Activated naive CD4-positive, alpha-beta T cell treated with anti-CD3 and anti-CD28 coated beads, Interleukin-2, amount 50 U/mL, for 72 hours (primary cell): ENCODE data around the gene LRP1B. TPM values are rescaled to one million over a fixed set of nuclear protein-coding genes. Genes with fewer than 3 reads are reported as not detected.

Experiments
- ATAC-seq, 2 donors: fragments of 150-1000 bp; cut with Tn5 transposase; 2 replicates each; pipeline ENCODE4 v1.10.0; 2021; ENCODE audit warnings: mild to moderate bottlenecking in 2 of 2, moderate library complexity in 2 of 2
- DNase-seq, 2 donors: peaks; one replicate each; pipeline ENCODE4 v3.0.0; 2021 to 2022; ENCODE audit warnings: low spot score in 2 of 2
- H3K27ac Mint-ChIP-seq, 2 donors: one replicate each; pipeline ENCODE4 v1.8.0; 2022; ENCODE audit warnings: mild to moderate bottlenecking in 2 of 2, mixed read lengths in 2 of 2
- H3K36me3 Mint-ChIP-seq, 2 donors: one replicate each; pipeline ENCODE4 v1.8.0; 2022; ENCODE audit warnings: mixed read lengths in 2 of 2
- H3K9me3 Mint-ChIP-seq, 2 donors: one replicate each; pipeline ENCODE4 v1.8.0; 2022; ENCODE audit warnings: mixed read lengths in 2 of 2
- total RNA-seq, 2 donors: library from RNA; stranded (reverse); gene quantifications; one replicate each; pipeline ENCODE4 v1.2.3, GENCODE V29; 2022

The LRP1B gene
- total RNA-seq, 2 donors from 2014 or later: not detected

DNA sequence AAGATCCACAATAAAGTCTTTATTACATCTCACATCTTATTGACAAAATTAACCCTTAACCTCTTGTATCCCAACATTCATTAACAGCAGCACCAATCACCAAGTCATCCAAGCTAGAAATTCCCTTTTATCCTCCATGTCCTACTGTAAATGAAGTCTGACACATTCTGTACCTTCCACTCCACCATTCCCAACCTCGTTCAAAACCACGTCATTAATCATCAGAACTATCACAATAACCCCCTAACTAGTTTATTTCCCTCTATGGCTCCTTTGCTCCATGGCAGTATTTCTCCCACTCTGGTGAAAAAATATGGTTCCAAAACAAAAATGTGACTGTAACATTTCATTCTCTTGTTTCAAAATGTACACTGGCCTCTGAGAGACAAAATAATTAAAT lies 1626.2 kb downstream of the LRP1B start:
- H3K27ac Mint-ChIP-seq: no peak overlapping the region
- no peaks in the 10 kb centered on the region for H3K36me3 Mint-ChIP-seq
- H3K9me3 Mint-ChIP-seq: peaks cover 7 to 11% of the 10 kb centered on the region in 2 donors
- DNase-seq (no peak), ATAC-seq (no peak)

DNA sequence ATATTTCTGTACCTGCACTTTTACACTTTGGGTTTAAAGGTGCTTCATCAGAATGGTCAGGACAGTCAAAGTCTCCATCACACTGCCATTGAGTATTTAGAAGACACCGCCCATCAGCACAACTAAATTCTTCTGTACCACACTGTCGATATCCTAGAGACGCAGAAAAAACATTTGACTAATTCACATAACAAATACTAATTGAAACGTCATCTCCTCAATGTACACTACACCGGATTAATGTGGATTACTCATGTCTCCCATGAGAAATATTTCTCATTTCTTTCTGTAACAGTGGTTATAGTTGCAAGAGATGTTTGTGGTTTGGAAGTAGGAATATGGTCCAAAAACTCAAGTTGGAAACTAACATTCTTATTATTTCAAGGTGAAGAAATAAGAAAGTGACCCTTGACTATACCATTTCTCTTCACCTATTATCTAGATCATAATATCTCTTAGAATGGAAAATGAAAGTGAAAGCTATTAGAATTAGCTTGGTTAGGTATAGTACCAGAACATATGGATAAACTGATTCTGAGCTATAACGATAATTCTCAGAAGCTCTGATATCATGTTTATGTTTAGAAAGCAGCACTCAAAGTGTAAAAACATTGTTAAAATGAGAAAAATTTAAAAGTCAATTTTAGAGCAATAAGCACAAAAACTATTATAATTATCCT lies 1627.7 kb downstream of the LRP1B start:
- H3K27ac Mint-ChIP-seq: no peak overlapping the region
- ATAC-seq: no peak
- no peak for DNase-seq
- H3K36me3 Mint-ChIP-seq: no peaks in the 10 kb centered on the region
- H3K9me3 Mint-ChIP-seq: no peaks in the 10 kb centered on the region

GRCh38 chr2:140498360-140498759 lies 1632.5 kb downstream of the LRP1B start:
- Mint-ChIP-seq H3K36me3 (no peaks in the 10 kb centered on the region), H3K27ac (no peak overlapping the region), H3K9me3 (no peaks in the 10 kb centered on the region)
- DNase-seq (no peak), ATAC-seq (no peak)

GRCh38 chr2:140496714-140497113 lies 1634.1 kb downstream of the LRP1B start:
- Mint-ChIP-seq H3K36me3 (no peaks in the 10 kb centered on the region), H3K27ac (no peak overlapping the region), H3K9me3 (no peaks in the 10 kb centered on the region)
- DNase-seq (no peak), ATAC-seq (no peak)

GRCh38 chr2:140491876-140492275 lies 1638.9 kb downstream of the LRP1B start:
- ATAC-seq (no peak), DNase-seq (no peak)
- Mint-ChIP-seq H3K27ac (no peak overlapping the region), H3K9me3 (no peaks in the 10 kb centered on the region), H3K36me3 (no peaks in the 10 kb centered on the region)

GRCh38 chr2:140489193-140489592 lies 1641.6 kb downstream of the LRP1B start:
- ATAC-seq (no peak), DNase-seq (no peak)
- no peaks in the 10 kb centered on the region for H3K9me3 Mint-ChIP-seq
- H3K36me3 Mint-ChIP-seq: no peaks in the 10 kb centered on the region
- H3K27ac Mint-ChIP-seq: no peak overlapping the region

DNA sequence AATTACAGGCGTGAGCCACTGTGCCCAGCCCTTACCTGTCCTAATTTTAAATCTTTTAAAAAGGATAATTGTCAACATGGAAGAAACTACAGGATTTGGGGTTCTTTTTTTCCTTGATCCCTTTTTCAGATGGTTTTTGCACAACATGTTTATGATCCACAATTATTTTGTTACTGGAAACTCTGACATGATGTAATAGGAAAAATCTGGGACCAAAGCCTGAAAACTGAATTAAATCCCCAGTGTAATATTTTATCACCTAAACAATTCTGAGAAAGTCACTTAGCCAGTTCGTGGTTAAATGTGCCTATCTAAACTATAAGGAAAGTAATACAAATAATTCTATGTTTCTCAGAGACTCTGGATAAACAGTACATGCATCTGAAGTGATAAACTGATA lies 1649.7 kb downstream of the LRP1B start:
- Mint-ChIP-seq H3K36me3 (no peaks in the 10 kb centered on the region), H3K27ac (no peak overlapping the region), H3K9me3 (peaks cover 4 to 5% of the 10 kb centered on the region in 2 donors)
- no peak for DNase-seq
- no peak for ATAC-seq

GRCh38 chr2:140473851-140474250 lies 1657.0 kb downstream of the LRP1B start:
- no peaks in the 10 kb centered on the region for H3K36me3 Mint-ChIP-seq
- no peak for ATAC-seq
- H3K27ac Mint-ChIP-seq: no peak overlapping the region
- no peak for DNase-seq
- peaks cover 8 to 11% of the 10 kb centered on the region in 2 donors for H3K9me3 Mint-ChIP-seq

GRCh38 chr2:140472676-140473075 lies 1658.1 kb downstream of the LRP1B start:
- Mint-ChIP-seq H3K9me3 (peaks cover 8 to 13% of the 10 kb centered on the region in 2 donors), H3K36me3 (no peaks in the 10 kb centered on the region), H3K27ac (no peak overlapping the region)
- DNase-seq (no peak), ATAC-seq (no peak)

DNA sequence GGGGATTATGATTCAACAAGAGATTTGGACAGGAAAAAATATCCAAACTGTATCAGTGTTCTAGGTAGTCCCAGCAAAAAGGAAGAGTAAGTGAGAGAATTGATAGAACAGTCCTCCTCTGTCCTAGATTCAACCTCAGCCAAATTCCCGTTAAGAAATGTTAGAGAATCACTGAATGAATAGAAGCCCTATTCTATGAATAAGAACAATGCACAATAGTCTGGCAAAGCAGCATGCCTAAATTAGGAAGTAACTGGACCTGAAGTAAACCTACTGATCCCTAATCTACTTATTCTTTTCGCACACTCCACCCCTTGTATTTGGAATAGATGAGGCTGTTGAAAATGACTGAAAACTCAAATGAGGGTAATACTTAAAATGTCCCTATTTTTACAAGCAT lies 1665.5 kb downstream of the LRP1B start:
- ATAC-seq: no peak
- Mint-ChIP-seq H3K9me3 (peaks cover 14 to 16% of the 10 kb centered on the region in 2 donors), H3K36me3 (no peaks in the 10 kb centered on the region), H3K27ac (no peak overlapping the region)
- DNase-seq: no peak

DNA sequence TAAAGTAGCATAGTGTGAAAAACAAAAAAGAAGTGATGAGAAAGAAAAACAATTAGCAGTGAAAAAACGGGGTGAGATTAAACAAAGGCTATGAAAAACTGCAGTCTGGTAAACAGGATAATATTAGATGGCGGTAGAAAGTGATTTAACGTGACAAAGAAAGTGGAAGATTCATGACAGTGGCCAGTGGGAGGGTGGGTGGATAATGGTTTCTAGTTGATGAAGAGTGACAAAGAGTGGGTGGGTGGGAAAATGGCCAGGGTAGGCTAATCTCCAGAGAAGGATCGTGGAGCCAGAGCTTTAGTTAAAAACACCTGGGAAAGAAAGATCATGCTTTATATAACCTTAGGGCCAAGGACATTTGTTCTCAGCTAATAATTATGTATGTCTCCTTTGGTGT lies 1667.8 kb downstream of the LRP1B start:
- peaks cover 14 to 16% of the 10 kb centered on the region in 2 donors for H3K9me3 Mint-ChIP-seq

DNA sequence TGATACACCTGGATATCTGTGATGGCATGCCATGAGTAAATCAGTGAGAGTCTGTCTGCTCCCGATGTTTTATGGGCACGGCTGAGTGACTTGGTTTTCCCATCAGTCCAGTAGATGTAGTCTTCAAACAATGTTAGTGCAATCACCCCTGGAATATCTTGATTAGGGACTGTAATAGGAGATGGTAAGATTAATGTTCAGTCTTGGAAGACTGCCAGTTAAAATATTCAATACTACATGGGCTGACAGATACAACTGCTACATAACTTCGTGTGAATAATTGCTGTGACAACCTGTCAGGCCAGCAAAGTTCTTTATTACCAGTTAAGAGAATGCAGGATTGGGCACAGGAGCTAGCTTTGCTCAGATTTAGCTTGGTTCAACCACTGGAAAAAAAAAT lies 1673.3 kb downstream of the LRP1B start:
- Mint-ChIP-seq H3K9me3 (peaks cover 4% of the 10 kb centered on the region in 2 donors), H3K27ac (no peak overlapping the region), H3K36me3 (no peaks in the 10 kb centered on the region)
- ATAC-seq: no peak
- DNase-seq: no peak

More for the DNA sequence above, 1667.8 kb downstream of the LRP1B start:
- no peaks in the 10 kb centered on the region for H3K36me3 Mint-ChIP-seq
- H3K27ac Mint-ChIP-seq: no peak overlapping the region
- ATAC-seq: no peak
- no peak for DNase-seq

DNA sequence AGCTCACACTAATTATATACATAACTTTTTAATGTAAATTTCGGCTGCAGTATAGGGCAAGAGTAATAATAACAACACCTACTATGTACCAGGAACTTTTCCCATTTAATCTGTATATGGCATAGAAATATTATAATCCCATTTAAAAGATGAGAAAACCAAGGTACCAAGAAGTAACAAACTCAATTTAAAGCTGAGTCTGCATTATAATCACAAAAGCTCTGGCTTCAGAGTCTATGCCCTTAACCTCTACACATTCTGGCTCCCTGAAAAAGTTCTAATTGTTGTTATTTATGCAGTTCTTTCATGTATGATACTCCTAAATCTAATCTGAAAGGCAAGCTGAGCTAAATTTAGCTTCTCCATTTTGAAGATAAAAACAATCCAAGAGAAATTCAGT lies 1675.5 kb downstream of the LRP1B start:
- Mint-ChIP-seq H3K27ac (no peak overlapping the region), H3K36me3 (no peaks in the 10 kb centered on the region), H3K9me3 (peaks cover 0 to 4% of the 10 kb centered on the region in 2 donors)
- ATAC-seq: no peak
- DNase-seq: no peak

- peaks cover 0 to 4% of the 10 kb centered on the region in 2 donors for H3K9me3 Mint-ChIP-seq
- no peaks in the 10 kb centered on the region for H3K36me3 Mint-ChIP-seq
- no peak for ATAC-seq
- no peak for DNase-seq
- no peak overlapping the region for H3K27ac Mint-ChIP-seq
Measured at GRCh38 chr2:140454717-140455116, 1676.1 kb downstream of the LRP1B start.

DNA sequence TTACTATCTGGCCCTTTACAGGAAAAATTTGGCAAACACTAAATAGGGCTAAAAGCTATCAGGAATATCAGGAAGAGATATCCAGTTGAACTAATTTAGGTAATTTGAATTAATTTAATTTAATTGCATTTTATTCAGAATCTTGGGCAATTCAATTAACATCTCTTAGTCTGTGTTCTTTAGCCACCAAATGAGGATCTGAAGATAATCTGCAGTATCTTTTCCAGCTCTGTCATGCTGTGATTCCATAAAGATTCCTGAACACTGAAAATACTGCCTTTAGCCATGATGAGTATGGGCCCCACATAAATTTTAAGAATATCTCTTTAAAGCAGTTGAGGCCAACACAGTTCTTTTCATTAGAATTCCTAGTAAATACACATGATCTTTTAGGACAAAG lies 1679.5 kb downstream of the LRP1B start:
- DNase-seq: no peak
- Mint-ChIP-seq H3K36me3 (no peaks in the 10 kb centered on the region), H3K9me3 (peaks cover 3% of the 10 kb centered on the region in 2 donors), H3K27ac (no peak overlapping the region)
- no peak for ATAC-seq

DNA sequence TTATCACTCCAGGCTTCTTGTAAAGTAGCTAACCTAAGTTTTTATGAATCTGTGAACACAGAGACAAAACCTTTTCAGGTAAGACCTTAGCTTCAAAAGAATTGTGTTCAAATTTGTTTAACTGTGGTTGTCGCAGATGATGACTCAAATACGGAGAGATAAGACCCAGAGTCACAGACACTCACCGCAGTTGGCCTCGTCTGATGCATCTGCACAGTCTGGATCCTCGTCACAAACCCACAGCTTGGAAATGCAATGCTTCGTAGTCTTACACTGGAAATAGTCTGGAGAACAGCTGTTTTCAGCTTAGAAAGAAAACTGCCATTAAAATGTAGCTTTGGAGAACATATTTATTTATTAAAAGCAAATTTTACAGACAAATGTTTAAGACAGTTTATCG lies 1688.5 kb downstream of the LRP1B start:
- ATAC-seq (no peak), DNase-seq (no peak)
- Mint-ChIP-seq H3K9me3 (peaks cover 5 to 6% of the 10 kb centered on the region in 2 donors), H3K27ac (no peak overlapping the region), H3K36me3 (no peaks in the 10 kb centered on the region)

GRCh38 chr2:140440815-140441214 lies 1690.0 kb downstream of the LRP1B start:
- Mint-ChIP-seq H3K36me3 (no peaks in the 10 kb centered on the region), H3K27ac (no peak overlapping the region), H3K9me3 (peaks cover 8 to 12% of the 10 kb centered on the region in 2 donors)
- no peak for ATAC-seq
- no peak for DNase-seq

DNA sequence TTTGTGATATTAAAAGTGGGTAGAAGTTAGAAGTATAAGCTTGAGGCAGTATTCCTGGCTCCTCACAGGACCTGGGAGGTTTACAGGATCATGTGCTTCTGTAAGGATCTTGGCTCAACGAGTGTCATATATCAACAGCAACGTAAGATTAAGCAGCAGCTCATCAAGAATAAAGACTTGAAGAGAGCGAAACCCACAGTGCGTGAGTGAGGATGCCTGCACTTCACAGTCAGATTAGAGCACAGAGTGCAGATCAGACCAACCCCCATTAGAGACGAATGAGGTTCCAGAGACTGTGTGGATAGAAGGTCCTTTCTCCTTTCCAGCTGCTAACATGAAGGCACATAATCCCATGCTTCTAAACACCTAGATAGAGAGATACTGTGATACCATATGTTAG lies 1693.9 kb downstream of the LRP1B start:
- DNase-seq (no peak), ATAC-seq (no peak)
- Mint-ChIP-seq H3K27ac (no peak overlapping the region), H3K36me3 (no peaks in the 10 kb centered on the region), H3K9me3 (peaks cover 11 to 14% of the 10 kb centered on the region in 2 donors)
